Stimulated activated memory B cell treated with anti-CD40 and anti-IgM and Interleukin-4, amounts not matched to agents 10 μg/mL and 1 μg/mL and 100 μg/mL, for 72 hours (primary cell): ENCODE measurements around the gene GZMM.

Experiments
- ATAC-seq: fragments of 150-1000 bp; cut with Tn5 transposase; 2 replicates; pipeline ENCODE4 v1.10.0; 2021
- H3K27ac Mint-ChIP-seq: one replicate; pipeline ENCODE4 v1.8.0; 2022; ENCODE audit warnings: mild to moderate bottlenecking, mixed read lengths
- H3K27me3 Mint-ChIP-seq: one replicate; pipeline ENCODE4 v1.8.0; 2022; ENCODE audit warnings: mixed read lengths
- H3K36me3 Mint-ChIP-seq: one replicate; pipeline ENCODE4 v1.8.0; 2022; ENCODE audit warnings: mixed read lengths
- H3K4me1 Mint-ChIP-seq: one replicate; pipeline ENCODE4 v1.8.0; 2022; ENCODE audit warnings: mixed read lengths
- H3K4me3 Mint-ChIP-seq: one replicate; pipeline ENCODE4 v1.8.0; 2022; ENCODE audit warnings: mild to moderate bottlenecking, moderate library complexity, mixed read lengths
- H3K9me3 Mint-ChIP-seq: one replicate; pipeline ENCODE4 v1.8.0; 2022; ENCODE audit warnings: mixed read lengths

The GZMM gene

GRCh38 chr19:589693-590395 is 46.0 kb downstream of the GZMM start, which contains the start of gene HCN2:
Gene HCN2 (plus strand): TSS chr19:589881. CDS start chr19:589946, 65 bp downstream.
- Mint-ChIP-seq H3K27me3 (peaks cover 64% of the 10 kb centered on the region), H3K9me3 (no peaks in the 10 kb centered on the region), H3K4me1 (peaks cover 14% of the 10 kb centered on the region), H3K36me3 (no peaks in the 10 kb centered on the region), H3K4me3 (peak within 1 kb of the TSS; percentile 7), H3K27ac (no peak within 1 kb of the TSS)
- no peak for ATAC-seq

DNA sequence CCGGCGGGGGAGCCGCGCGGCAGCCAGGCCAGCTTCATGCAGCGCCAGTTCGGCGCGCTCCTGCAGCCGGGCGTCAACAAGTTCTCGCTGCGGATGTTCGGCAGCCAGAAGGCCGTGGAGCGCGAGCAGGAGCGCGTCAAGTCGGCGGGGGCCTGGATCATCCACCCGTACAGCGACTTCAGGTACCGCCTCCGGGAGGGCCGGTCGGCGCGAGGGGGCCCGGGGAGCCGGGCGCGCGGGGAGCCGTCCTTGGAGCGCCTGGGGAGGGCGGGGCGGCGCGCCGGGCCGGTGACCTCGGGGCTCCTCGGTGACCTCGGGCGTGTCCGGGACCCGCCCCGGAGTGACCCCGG is 46.5 kb downstream of the GZMM start:
- Mint-ChIP-seq H3K4me3 (no peak overlapping the region), H3K36me3 (no peaks in the 10 kb centered on the region), H3K27ac (no peak overlapping the region), H3K9me3 (no peaks in the 10 kb centered on the region), H3K27me3 (peaks cover 64% of the 10 kb centered on the region), H3K4me1 (peaks cover 14% of the 10 kb centered on the region)
- ATAC-seq, result no peak

GRCh38 chr19:590750-591098 is 46.9 kb downstream of the GZMM start:
- H3K27ac Mint-ChIP-seq, result no peak overlapping the region
- no peak for ATAC-seq
- H3K4me3 Mint-ChIP-seq, result no peak overlapping the region
- peaks cover 14% of the 10 kb centered on the region for H3K4me1 Mint-ChIP-seq
- H3K27me3 Mint-ChIP-seq, result peaks cover 66% of the 10 kb centered on the region
- H3K36me3 Mint-ChIP-seq, result no peaks in the 10 kb centered on the region
- H3K9me3 Mint-ChIP-seq, result no peaks in the 10 kb centered on the region

GRCh38 chr19:591099-591958 is 47.5 kb downstream of the GZMM start:
- Mint-ChIP-seq H3K27me3 (peaks cover 67% of the 10 kb centered on the region), H3K27ac (no peak overlapping the region), H3K4me1 (peaks cover 14% of the 10 kb centered on the region), H3K4me3 (peak overlapping the region; percentile 25), H3K36me3 (no peaks in the 10 kb centered on the region), H3K9me3 (no peaks in the 10 kb centered on the region)
- no peak for ATAC-seq

- Mint-ChIP-seq H3K27me3 (peaks cover 67% of the 10 kb centered on the region), H3K9me3 (no peaks in the 10 kb centered on the region), H3K4me3 (no peak overlapping the region), H3K4me1 (peaks cover 14% of the 10 kb centered on the region), H3K36me3 (no peaks in the 10 kb centered on the region), H3K27ac (no peak overlapping the region)
- no peak for ATAC-seq
Observed at GRCh38 chr19:592101-592500, 48.2 kb downstream of the GZMM start.

DNA sequence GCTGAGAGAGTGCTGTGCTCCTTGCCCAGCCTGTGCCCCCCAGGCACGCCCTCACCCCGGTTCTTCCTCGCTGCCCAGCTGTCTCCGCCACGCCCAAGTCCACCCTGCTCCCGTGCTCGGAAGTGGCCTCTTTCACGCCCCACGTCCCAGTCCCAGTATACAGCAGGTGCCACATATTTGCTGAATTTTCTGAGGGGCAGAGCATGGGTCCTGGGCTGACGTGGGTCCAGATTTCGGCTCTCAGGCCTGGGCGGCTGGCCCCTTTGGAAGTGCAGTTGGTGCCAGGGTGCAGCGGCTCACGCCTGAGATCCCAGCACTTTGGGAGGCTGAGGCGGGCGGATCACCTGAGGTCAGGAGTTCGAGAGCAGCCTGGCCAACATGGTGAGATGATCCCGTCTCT is 49.2 kb downstream of the GZMM start:
- peaks cover 63% of the 10 kb centered on the region for H3K27me3 Mint-ChIP-seq
- ATAC-seq, result no peak
- H3K4me3 Mint-ChIP-seq, result no peak overlapping the region
- no peak overlapping the region for H3K27ac Mint-ChIP-seq
- no peaks in the 10 kb centered on the region for H3K36me3 Mint-ChIP-seq
- H3K9me3 Mint-ChIP-seq, result no peaks in the 10 kb centered on the region
- peaks cover 12% of the 10 kb centered on the region for H3K4me1 Mint-ChIP-seq

DNA sequence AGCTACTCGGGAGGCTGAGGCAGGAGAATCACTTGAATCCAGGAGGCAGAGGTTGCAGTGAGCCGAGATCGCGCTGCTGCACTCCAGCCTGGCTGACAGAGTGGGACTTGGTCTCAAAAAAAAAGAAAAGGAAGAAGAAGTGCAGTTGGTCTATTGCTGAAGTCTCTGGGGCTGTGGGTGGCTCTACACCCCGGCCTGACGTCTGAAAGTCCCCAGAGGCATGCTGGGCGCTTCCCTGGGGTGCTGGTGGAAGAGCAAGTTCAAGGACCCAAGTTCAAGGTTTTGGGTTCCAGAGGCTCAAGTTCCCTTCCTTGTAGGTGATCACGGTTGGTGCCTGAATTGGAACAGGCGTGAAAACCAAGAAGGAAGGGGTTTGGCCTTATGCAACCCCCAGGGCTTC is 49.7 kb downstream of the GZMM start:
- Mint-ChIP-seq H3K36me3 (no peaks in the 10 kb centered on the region), H3K27ac (no peak overlapping the region), H3K27me3 (peaks cover 59% of the 10 kb centered on the region)

DNA sequence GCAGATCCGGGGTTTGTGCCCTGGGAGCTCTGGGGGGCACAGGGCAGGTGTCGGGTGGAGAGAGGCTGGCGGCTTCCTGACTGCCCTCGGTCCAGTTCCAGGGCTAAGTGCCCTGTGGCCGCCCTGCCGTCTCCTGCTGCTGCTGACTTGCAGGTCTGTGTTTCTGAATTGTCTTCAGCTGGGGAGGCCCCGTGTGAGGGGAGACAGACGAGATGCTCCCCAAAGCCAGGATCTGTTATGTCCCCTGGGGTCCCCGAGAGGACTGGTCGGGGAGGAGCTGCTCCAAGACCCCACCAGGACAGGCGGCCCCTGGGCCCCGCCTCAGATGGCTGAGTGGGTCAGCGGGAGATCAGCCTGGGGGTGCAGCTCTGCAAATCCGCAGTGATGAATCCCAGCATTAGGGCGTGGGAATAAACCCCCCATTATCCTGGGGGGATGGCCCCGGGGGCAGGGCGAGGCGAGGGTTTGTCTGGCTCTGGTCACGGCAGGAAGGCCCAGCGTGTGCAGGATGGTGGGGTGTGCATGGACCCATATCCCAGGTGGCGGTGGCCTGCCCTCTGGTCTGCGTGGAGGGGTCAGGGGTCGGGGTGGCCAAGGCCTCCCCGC is 50.5 kb downstream of the GZMM start:
- no peaks in the 10 kb centered on the region for H3K4me1 Mint-ChIP-seq
- no peaks in the 10 kb centered on the region for H3K9me3 Mint-ChIP-seq
- H3K36me3 Mint-ChIP-seq, result no peaks in the 10 kb centered on the region
- no peak overlapping the region for H3K27ac Mint-ChIP-seq
- H3K27me3 Mint-ChIP-seq, result peaks cover 52% of the 10 kb centered on the region
- no peak overlapping the region for H3K4me3 Mint-ChIP-seq
- ATAC-seq, result no peak

More for the DNA sequence above, 49.7 kb downstream of the GZMM start:
- H3K4me3 Mint-ChIP-seq, result no peak overlapping the region
- peaks cover 7% of the 10 kb centered on the region for H3K4me1 Mint-ChIP-seq
- ATAC-seq, result no peak
- H3K9me3 Mint-ChIP-seq, result no peaks in the 10 kb centered on the region

GRCh38 chr19:595326-596262 is 51.7 kb downstream of the GZMM start:
- Mint-ChIP-seq H3K36me3 (no peaks in the 10 kb centered on the region), H3K27ac (no peak overlapping the region), H3K27me3 (peaks cover 52% of the 10 kb centered on the region), H3K4me1 (no peaks in the 10 kb centered on the region), H3K9me3 (no peaks in the 10 kb centered on the region), H3K4me3 (no peak overlapping the region)
- no peak for ATAC-seq

GRCh38 chr19:596263-596655 is 52.4 kb downstream of the GZMM start:
- Mint-ChIP-seq H3K27ac (no peak overlapping the region), H3K4me3 (no peak overlapping the region), H3K9me3 (peaks cover under 1% of the 10 kb centered on the region), H3K36me3 (no peaks in the 10 kb centered on the region), H3K27me3 (peaks cover 46% of the 10 kb centered on the region), H3K4me1 (no peaks in the 10 kb centered on the region)
- no peak for ATAC-seq

- H3K4me3 Mint-ChIP-seq, result no peak overlapping the region
Observed at GRCh38 chr19:597406-598315, 53.8 kb downstream of the GZMM start.

More at GRCh38 chr19:597406-598315, 53.8 kb downstream of the GZMM start:
- H3K27ac Mint-ChIP-seq, result no peak overlapping the region
- no peak for ATAC-seq
- no peaks in the 10 kb centered on the region for H3K4me1 Mint-ChIP-seq
- H3K36me3 Mint-ChIP-seq, result no peaks in the 10 kb centered on the region
- H3K9me3 Mint-ChIP-seq, result peaks cover 11% of the 10 kb centered on the region
- peaks cover 32% of the 10 kb centered on the region for H3K27me3 Mint-ChIP-seq
